HTERT RPE-1 (cell line): ENCODE measurements around the gene ZNF148.
"Not testable (repeated sequence)": the region's sequence is repeated elsewhere in the genome, so short reads cannot be mapped to it uniquely, and the experiment has no call there.

ENCODE experiments used
- in situ Hi-C: fragments of 300-500 bp; cut with MboI; formaldehyde crosslinking; loops from 4 replicates; pipeline ENCODE4 v1.14.3; 2020; ENCODE audit warnings: low sequenced_read_pairs

ZNF148 gene

GRCh38 chr3:125374996-125375941, at the start of gene ZNF148:
Gene ZNF148, minus strand, starts transcription at chr3:125375325. Its CDS starts 61,685 bp downstream, at chr3:125313640.
- in situ Hi-C loops, result no loop called here

GRCh38 chr3:125418306-125418705, 43.2 kb upstream of the ZNF148 start:
- in situ Hi-C loops, result no loop called here

GRCh38 chr3:125416235-125416634, 41.1 kb upstream of the ZNF148 start:
- in situ Hi-C loops, result no loop called here

GRCh38 chr3:125414669-125415068, 39.5 kb upstream of the ZNF148 start:
- in situ Hi-C loops, result no loop called here

GRCh38 chr3:125410922-125411321, 35.8 kb upstream of the ZNF148 start:
- in situ Hi-C loops, result no loop called here

- in situ Hi-C loops, result no loop called here
Measured at GRCh38 chr3:125406070-125406469, 30.9 kb upstream of the ZNF148 start.

- in situ Hi-C loops, result not testable (repeated sequence)
Measured at GRCh38 chr3:125405515-125405914, 30.4 kb upstream of the ZNF148 start.

- in situ Hi-C loops, result no loop called here
Measured at GRCh38 chr3:125403789-125404188, 28.7 kb upstream of the ZNF148 start.

- in situ Hi-C loops, result no loop called here
Measured at GRCh38 chr3:125402639-125403038, 27.5 kb upstream of the ZNF148 start.

GRCh38 chr3:125401402-125401801, 26.3 kb upstream of the ZNF148 start:
- in situ Hi-C loops, result no loop called here

- in situ Hi-C loops, result no loop called here
Measured at GRCh38 chr3:125398952-125399351, 23.8 kb upstream of the ZNF148 start.

- in situ Hi-C loops, result no loop called here
Measured at GRCh38 chr3:125395091-125395490, 20.0 kb upstream of the ZNF148 start.

GRCh38 chr3:125394406-125394805, 19.3 kb upstream of the ZNF148 start:
- in situ Hi-C loops, result no loop called here

GRCh38 chr3:125389282-125389681, 14.2 kb upstream of the ZNF148 start:
- in situ Hi-C loops, result no loop called here

- in situ Hi-C loops, result not testable (repeated sequence)
Measured at GRCh38 chr3:125388369-125388768, 13.2 kb upstream of the ZNF148 start.

GRCh38 chr3:125386811-125387210, 11.7 kb upstream of the ZNF148 start:
- in situ Hi-C loops, result no loop called here

- in situ Hi-C loops, result no loop called here
Measured at GRCh38 chr3:125383744-125384143, 8.6 kb upstream of the ZNF148 start.

GRCh38 chr3:125382298-125382697, 7.2 kb upstream of the ZNF148 start:
- in situ Hi-C loops, result no loop called here

- in situ Hi-C loops, result no loop called here
Measured at GRCh38 chr3:125381743-125382142, 6.6 kb upstream of the ZNF148 start.

GRCh38 chr3:125381314-125381713, 6.2 kb upstream of the ZNF148 start:
- in situ Hi-C loops, result no loop called here

- in situ Hi-C loops, result no loop called here
Measured at GRCh38 chr3:125379483-125379882, 4.4 kb upstream of the ZNF148 start.

GRCh38 chr3:125378762-125379161, 3.6 kb upstream of the ZNF148 start:
- in situ Hi-C loops, result no loop called here
